ENCODE results near the gene REST. TPM values are rescaled to one million over a fixed set of nuclear protein-coding genes. Genes with fewer than 3 reads are reported as not detected.

The REST gene
- total and polyA plus RNA-seq, 2 donors (not counting 3 experiments of a cell fraction or from before 2014, with no cell fraction given) = 7.0 to 45.9 TPM

- FAIRE-seq (peak; percentile 94), DNase-seq (ENCODE audit: low read depth, low spot score) (peak; percentile 100)
- Histone ChIP-seq H3K27me3 (ENCODE audit: control insufficient read depth in 2 of 2, insufficient read depth in 2 of 2, low read length in 2 of 2) (no peaks in the 10 kb centered on the region), H4K20me1 (replicated peaks; ENCODE audit: control insufficient read depth, extremely low read depth, insufficient read depth, low read length) (no peaks in the 10 kb centered on the region), H2AFZ (ENCODE audit: low read depth, low read length) (peak within 1 kb of the TSS; percentile 90), H3K4me1 (ENCODE audit: control insufficient read depth, extremely low read depth, insufficient read depth, low read length) (peaks cover 30% of the 10 kb centered on the region), H3K36me3 (ENCODE audit: control insufficient read depth in 2 of 2, extremely low read depth in 1 of 2, insufficient read depth in 2 of 2, low read length in 2 of 2) (peaks cover 4 to 9% of the 10 kb centered on the region in 2 experiments), H3K79me2 (ENCODE audit: control insufficient read depth, insufficient read depth, low read length) (peaks cover 60% of the 10 kb centered on the region), H3K4me3 (replicated peaks in 1 of 3; ENCODE audit: insufficient read depth in 1 of 3, low read depth in 1 of 3, low read length in 3 of 3) (peak within 1 kb of the TSS; percentile 80 to 93 (median 88)), H3K4me2 (ENCODE audit: insufficient read depth, low read length) (peak within 1 kb of the TSS; percentile 95), H3K9me3 (replicated peaks; ENCODE audit: control insufficient read depth, insufficient read depth, low read length) (no peaks in the 10 kb centered on the region), H3K9ac (replicated peaks; ENCODE audit: extremely low read depth, insufficient read depth, low read length) (peak within 1 kb of the TSS; percentile 84), H3K27ac (ENCODE audit: insufficient read depth, low read depth, low read length) (peak within 1 kb of the TSS; percentile 100), H3K9me1 (replicated peaks; ENCODE audit: control insufficient read depth, extremely low read depth, insufficient read depth, low read length) (no peaks in the 10 kb centered on the region)
- ChIA-PET POLR2A (interaction anchor here (0.7 to 1.6 kb wide), 5 partner anchors 17 to 131 kb away, joined by 3 to 5 read pairs (median 3); no protein-coding TSS in a partner anchor), CTCF (interaction anchor here (1.2 to 2.2 kb wide), 5 partner anchors 11 to 186 kb away, joined by 3 to 17 read pairs (median 5); partner anchors contain the start of gene REST)
- dilution Hi-C loops (cut with MboI; ENCODE audit: extremely low pct_ligation_motif_present, low sequenced_read_pairs) (no loop called here), intact Hi-C loops (cut with micrococcal nuclease) (loop anchor here (1.0 to 2.0 kb wide), 3 partner anchors 19 to 103 kb away; no protein-coding TSS in a partner anchor)
- TF ChIP-seq MAX (IDR thresholded peaks at IDR 0.05; ENCODE audit: insufficient read depth, insufficient read length) (peak; percentile 67), MYC (IDR thresholded peaks at IDR 0.05; ENCODE audit: low read depth, low read length) (no peak), FOS (IDR thresholded peaks at IDR 0.05; ENCODE audit: borderline replicate concordance, insufficient read depth, low read length) (no peak), POLR2A (IDR thresholded peaks at IDR 0.05; ENCODE audit: low read depth, low read length) (peak; percentile 76), POLR2AphosphoS5 (IDR thresholded peaks at IDR 0.05; ENCODE audit: insufficient read depth, low read depth, low read length) (peak; percentile 63), JUN (IDR thresholded peaks at IDR 0.05; ENCODE audit: borderline replicate concordance, insufficient read depth, insufficient read length, low read depth) (no peak), EZH2 (IDR thresholded peaks at IDR 0.05; ENCODE audit: borderline replicate concordance, low read depth, low read length, severe bottlenecking) (no peak)
- TF ChIP-seq, protein P1, sequence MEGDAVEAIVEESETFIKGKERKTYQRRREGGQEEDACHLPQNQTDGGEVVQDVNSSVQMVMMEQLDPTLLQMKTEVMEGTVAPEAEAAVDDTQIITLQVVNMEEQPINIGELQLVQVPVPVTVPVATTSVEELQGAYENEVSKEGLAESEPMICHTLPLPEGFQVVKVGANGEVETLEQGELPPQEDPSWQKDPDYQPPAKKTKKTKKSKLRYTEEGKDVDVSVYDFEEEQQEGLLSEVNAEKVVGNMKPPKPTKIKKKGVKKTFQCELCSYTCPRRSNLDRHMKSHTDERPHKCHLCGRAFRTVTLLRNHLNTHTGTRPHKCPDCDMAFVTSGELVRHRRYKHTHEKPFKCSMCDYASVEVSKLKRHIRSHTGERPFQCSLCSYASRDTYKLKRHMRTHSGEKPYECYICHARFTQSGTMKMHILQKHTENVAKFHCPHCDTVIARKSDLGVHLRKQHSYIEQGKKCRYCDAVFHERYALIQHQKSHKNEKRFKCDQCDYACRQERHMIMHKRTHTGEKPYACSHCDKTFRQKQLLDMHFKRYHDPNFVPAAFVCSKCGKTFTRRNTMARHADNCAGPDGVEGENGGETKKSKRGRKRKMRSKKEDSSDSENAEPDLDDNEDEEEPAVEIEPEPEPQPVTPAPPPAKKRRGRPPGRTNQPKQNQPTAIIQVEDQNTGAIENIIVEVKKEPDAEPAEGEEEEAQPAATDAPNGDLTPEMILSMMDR (IDR thresholded peaks at IDR 0.05; ENCODE audit: extremely low read depth in 1 of 2, insufficient read depth in 1 of 2, low read depth in 1 of 2, low read length in 2 of 2) = no peak
- no TSS peak for BruUV-seq (replicated peaks)
These were observed 69.8 kb downstream of the REST start, which contains the start of gene NOA1 for GRCh38 chr4:56977321-56978012. Gene NOA1, minus strand, starts transcription at chr4:56977606. Its CDS starts 21 bp downstream, at chr4:56977585.

All from endothelial cell of umbilical vein (primary cell).